DND-41 (cell line): ENCODE results near the gene PHF20.

Experiments used
- ATAC-seq: fragments of 200-7000 bp; cut with Tn5 transposase; 3 replicates; pipeline ENCODE4 v1.9.1; 2021; ENCODE audit warnings: low read depth; ENCODE audit not compliant: insufficient read depth
- DNase-seq: peaks from one replicate; pipeline ENCODE4 v3.0.0-alpha.2; 2020
- H2AFZ ChIP-seq: 2 replicates; pipeline ENCODE4 v1.6.0; 2012; ENCODE audit warnings: low read depth, low read length
- H3K27ac ChIP-seq: 2 replicates; pipeline ENCODE4 v1.5.1; 2012; ENCODE audit warnings: low read length, inconsistent platforms
- H3K27me3 ChIP-seq: fragments of 200-600 bp; sonication (generic); 2 replicates; pipeline ENCODE4 v1.6.0; 2012; ENCODE audit warnings: low read length, mild to moderate bottlenecking, inconsistent platforms; ENCODE audit not compliant: insufficient read depth, poor library complexity
- H3K36me3 ChIP-seq: 2 replicates; pipeline ENCODE4 v1.5.1; 2012; ENCODE audit warnings: low read length, inconsistent platforms; ENCODE audit not compliant: insufficient read depth
- H3K4me1 ChIP-seq: 2 replicates; pipeline ENCODE4 v1.5.1; 2012; ENCODE audit warnings: mild to moderate bottlenecking, low read length; ENCODE audit not compliant: insufficient read depth
- H3K4me2 ChIP-seq: 2 replicates; pipeline ENCODE4 v1.6.0; 2012; ENCODE audit warnings: mild to moderate bottlenecking, moderate library complexity, low read length, inconsistent platforms; ENCODE audit not compliant: insufficient read depth
- H3K4me3 ChIP-seq, 2 experiments: fragments of 200-600 bp in 1 of 2; shearing (Covaris generic) in 1 of 2; 2 replicates each; pipeline ENCODE4 v1.5.1; 2012 to 2016; ENCODE audit warnings: inconsistent platforms in 2 of 2, low read length in 2 of 2, mild to moderate bottlenecking in 2 of 2, low read depth in 1 of 2, moderate library complexity in 1 of 2
- H3K79me2 ChIP-seq: 2 replicates; pipeline ENCODE4 v1.6.0; 2012; ENCODE audit warnings: low read length, inconsistent platforms; ENCODE audit not compliant: insufficient read depth
- H3K9ac ChIP-seq: 2 replicates; pipeline ENCODE4 v1.6.0; 2012; ENCODE audit warnings: low read depth, mild to moderate bottlenecking, inconsistent platforms, low read length, moderate library complexity
- H3K9me3 ChIP-seq: 2 replicates; pipeline ENCODE4 v1.5.1; 2012; ENCODE audit warnings: low read length, moderate library complexity, mild to moderate bottlenecking, inconsistent platforms; ENCODE audit not compliant: insufficient read depth, severe bottlenecking
- H4K20me1 ChIP-seq: 2 replicates; pipeline ENCODE4 v1.6.0; 2012; ENCODE audit warnings: low read length; ENCODE audit not compliant: insufficient read depth
- EZH2 ChIP-seq: IDR thresholded peaks from 3 replicates; pipeline ENCODE4 v1.6.1; 2012; ENCODE audit warnings: borderline replicate concordance, low read depth, mild to moderate bottlenecking, moderate library complexity, low read length, inconsistent platforms; ENCODE audit not compliant: severe bottlenecking
- TF ChIP-seq, protein P1 (sequence below): IDR thresholded peaks from 2 replicates; pipeline ENCODE4 v1.5.1; 2012; ENCODE audit warnings: borderline replicate concordance, low read length, moderate library complexity, mild to moderate bottlenecking; ENCODE audit not compliant: poor library complexity, severe bottlenecking; ENCODE audit errors: extremely low read depth

The PHF20 gene

DNA sequence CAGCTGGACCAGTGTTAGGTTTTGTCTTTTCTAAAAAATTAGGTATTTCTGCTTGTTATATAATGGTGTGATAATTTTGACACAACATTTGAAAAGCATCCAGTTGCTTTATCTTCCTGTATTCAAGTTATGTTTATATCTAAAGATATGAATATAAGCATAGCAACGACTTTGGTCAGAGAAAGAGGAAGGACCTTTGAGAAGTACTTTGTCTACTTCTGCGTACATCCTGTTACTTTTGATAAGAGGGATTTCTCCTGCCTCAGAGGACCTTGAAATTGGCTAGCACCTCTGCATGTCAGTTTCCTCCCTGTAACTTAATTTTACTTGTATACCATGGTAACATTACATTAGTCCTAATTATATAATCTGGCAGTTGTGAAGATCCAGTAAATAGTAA lies 24.8 kb downstream of the PHF20 start:
- H3K27me3 ChIP-seq: no peaks in the 10 kb centered on the region
- no peak for TF ChIP-seq EZH2
- TF ChIP-seq, protein P1, sequence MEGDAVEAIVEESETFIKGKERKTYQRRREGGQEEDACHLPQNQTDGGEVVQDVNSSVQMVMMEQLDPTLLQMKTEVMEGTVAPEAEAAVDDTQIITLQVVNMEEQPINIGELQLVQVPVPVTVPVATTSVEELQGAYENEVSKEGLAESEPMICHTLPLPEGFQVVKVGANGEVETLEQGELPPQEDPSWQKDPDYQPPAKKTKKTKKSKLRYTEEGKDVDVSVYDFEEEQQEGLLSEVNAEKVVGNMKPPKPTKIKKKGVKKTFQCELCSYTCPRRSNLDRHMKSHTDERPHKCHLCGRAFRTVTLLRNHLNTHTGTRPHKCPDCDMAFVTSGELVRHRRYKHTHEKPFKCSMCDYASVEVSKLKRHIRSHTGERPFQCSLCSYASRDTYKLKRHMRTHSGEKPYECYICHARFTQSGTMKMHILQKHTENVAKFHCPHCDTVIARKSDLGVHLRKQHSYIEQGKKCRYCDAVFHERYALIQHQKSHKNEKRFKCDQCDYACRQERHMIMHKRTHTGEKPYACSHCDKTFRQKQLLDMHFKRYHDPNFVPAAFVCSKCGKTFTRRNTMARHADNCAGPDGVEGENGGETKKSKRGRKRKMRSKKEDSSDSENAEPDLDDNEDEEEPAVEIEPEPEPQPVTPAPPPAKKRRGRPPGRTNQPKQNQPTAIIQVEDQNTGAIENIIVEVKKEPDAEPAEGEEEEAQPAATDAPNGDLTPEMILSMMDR: no peak
- peaks cover 95% of the 10 kb centered on the region for H3K79me2 ChIP-seq
- no peaks in the 10 kb centered on the region for H3K4me1 ChIP-seq
- peaks cover 22% of the 10 kb centered on the region for H3K36me3 ChIP-seq
- peaks cover 21% of the 10 kb centered on the region for H4K20me1 ChIP-seq
- H3K4me3 ChIP-seq: no peak overlapping the region
- no peak overlapping the region for H2AFZ ChIP-seq
- no peaks in the 10 kb centered on the region for H3K9me3 ChIP-seq
- H3K4me2 ChIP-seq: no peak overlapping the region
- DNase-seq: no peak
- no peak overlapping the region for H3K27ac ChIP-seq
- no peak overlapping the region for H3K9ac ChIP-seq
- ATAC-seq: no peak

DNA sequence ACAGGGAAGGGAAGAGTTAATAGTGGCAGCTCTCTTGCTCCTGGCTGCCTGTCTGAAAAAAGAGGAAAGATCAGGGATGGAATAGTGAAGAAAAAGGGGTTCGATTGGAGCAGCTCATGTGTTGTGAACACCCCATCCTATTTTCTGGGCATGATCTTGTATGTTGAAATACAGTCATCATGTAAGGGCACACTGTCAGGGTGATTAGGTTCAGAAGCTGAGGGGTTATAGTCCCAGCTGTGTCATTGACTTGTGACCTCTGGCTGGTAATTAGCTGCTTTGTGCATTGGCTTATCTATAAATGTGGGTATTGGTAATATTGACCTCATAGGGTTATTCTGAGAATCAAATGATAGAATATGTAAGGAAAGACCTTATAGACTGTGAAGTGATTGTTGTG lies 30.1 kb downstream of the PHF20 start:
- Histone ChIP-seq H3K27ac (no peak overlapping the region), H3K36me3 (peaks cover 57% of the 10 kb centered on the region), H3K4me1 (no peaks in the 10 kb centered on the region), H4K20me1 (peaks cover 8% of the 10 kb centered on the region; the same call in 1 of the 2 replicates), H3K27me3 (no peaks in the 10 kb centered on the region), H3K4me2 (no peak overlapping the region), H3K79me2 (peaks cover 82% of the 10 kb centered on the region), H2AFZ (no peak overlapping the region), H3K9ac (no peak overlapping the region), H3K4me3 (no peak overlapping the region), H3K9me3 (no peaks in the 10 kb centered on the region)
- TF ChIP-seq, protein P1: no peak
- no peak for TF ChIP-seq EZH2
- DNase-seq (no peak), ATAC-seq (no peak)

DNA sequence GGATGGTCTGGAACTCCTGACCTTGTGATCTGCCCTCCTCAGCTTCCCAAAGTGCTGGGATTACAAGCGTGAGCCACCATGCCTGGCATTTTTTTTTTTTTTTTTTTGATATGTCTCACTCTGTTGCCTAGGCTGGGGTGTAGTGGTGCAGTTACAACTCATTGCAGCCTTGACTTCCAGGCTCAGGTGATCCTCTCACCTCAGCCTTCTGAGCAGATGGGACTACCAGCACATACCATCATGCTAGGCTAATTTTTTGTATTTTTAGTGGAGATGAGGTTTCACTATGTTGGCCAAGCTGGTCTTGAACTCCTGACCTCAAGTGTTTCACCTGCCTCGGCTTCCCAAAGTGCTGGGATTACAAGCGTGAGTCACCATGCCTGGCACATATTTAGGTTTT lies 34.3 kb downstream of the PHF20 start:
- TF ChIP-seq EZH2: no peak
- TF ChIP-seq, protein P1: no peak
- Histone ChIP-seq H3K4me2 (no peak overlapping the region), H3K36me3 (peaks cover 62% of the 10 kb centered on the region), H3K4me3 (no peak overlapping the region), H3K4me1 (no peaks in the 10 kb centered on the region), H3K9ac (no peak overlapping the region), H3K79me2 (peaks cover 72% of the 10 kb centered on the region), H2AFZ (no peak overlapping the region), H3K9me3 (no peaks in the 10 kb centered on the region), H4K20me1 (peaks cover 7% of the 10 kb centered on the region; the same call in 1 of the 2 replicates), H3K27me3 (no peaks in the 10 kb centered on the region), H3K27ac (no peak overlapping the region)
- DNase-seq: no peak
- ATAC-seq: no peak

DNA sequence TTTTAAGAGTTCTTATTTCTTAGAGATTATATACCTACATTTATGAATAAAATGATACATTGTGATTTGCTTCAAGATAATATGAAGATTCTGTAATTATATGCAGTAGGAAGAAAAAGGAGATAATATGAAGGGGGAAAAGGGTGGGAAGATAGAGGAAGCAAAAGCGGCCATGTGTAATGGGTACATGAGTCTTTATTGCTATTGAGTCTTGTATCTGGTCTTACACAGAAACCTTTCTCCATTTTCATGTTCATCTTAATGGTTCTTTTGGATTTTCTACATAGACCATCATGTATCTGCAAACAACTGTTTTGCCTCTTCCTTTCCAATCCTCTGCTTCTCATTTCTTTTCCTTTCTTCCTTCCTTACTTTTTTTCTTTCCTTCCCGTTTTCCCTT lies 36.1 kb downstream of the PHF20 start:
- Histone ChIP-seq H3K36me3 (peaks cover 54% of the 10 kb centered on the region), H3K27me3 (no peaks in the 10 kb centered on the region), H3K79me2 (peaks cover 67% of the 10 kb centered on the region), H3K4me2 (no peak overlapping the region), H3K9ac (no peak overlapping the region), H4K20me1 (peaks cover 7% of the 10 kb centered on the region; the same call in 1 of the 2 replicates), H3K4me1 (no peaks in the 10 kb centered on the region), H2AFZ (no peak overlapping the region), H3K9me3 (no peaks in the 10 kb centered on the region), H3K4me3 (no peak overlapping the region), H3K27ac (no peak overlapping the region)
- DNase-seq (no peak), ATAC-seq (no peak)
- TF ChIP-seq EZH2: no peak
- TF ChIP-seq, protein P1: no peak
